ENCODE results near the gene OR51F1.

- TF ChIP-seq CTCF (IDR thresholded peaks at IDR 0.05) (no peak), EP300 (IDR thresholded peaks at IDR 0.05) (no peak)
Observed at GRCh38 chr11:4748438-4748837, 21.3 kb downstream of the OR51F1 start.

Data from ovary (tissue), 3 donors.